Epithelial cell of esophagus (primary cell): ENCODE data around the gene DISC1.

Experiments
- DNase-seq: peaks from one replicate; pipeline ENCODE4 v3.0.0; 2010; ENCODE audit warnings: low read depth
- H3K4me3 ChIP-seq: 2 replicates; pipeline ENCODE4 v1.5.1; 2011; ENCODE audit warnings: mild to moderate bottlenecking, low read length, control low read depth
- CTCF ChIP-seq: IDR thresholded peaks from 2 replicates; pipeline ENCODE4 v1.5.1; 2011; ENCODE audit warnings: low read depth, mild to moderate bottlenecking, low read length, control low read depth, inconsistent platforms; ENCODE audit not compliant: insufficient read depth; ENCODE audit errors: missing control alignments

DISC1 gene

GRCh38 chr1:231729544-231729943, 103.0 kb downstream of the DISC1 start:
- H3K4me3 ChIP-seq = no peak overlapping the region
- no peak for TF ChIP-seq CTCF
- DNase-seq = no peak

- H3K4me3 ChIP-seq = no peak overlapping the region
- no peak for DNase-seq
- TF ChIP-seq CTCF = no peak
These were observed 104.7 kb downstream of the DISC1 start for GRCh38 chr1:231731268-231731667.

- no peak overlapping the region for H3K4me3 ChIP-seq
- DNase-seq = no peak
- TF ChIP-seq CTCF = no peak
These were observed 106.5 kb downstream of the DISC1 start for GRCh38 chr1:231733063-231733462.

- no peak overlapping the region for H3K4me3 ChIP-seq
- DNase-seq = no peak
- TF ChIP-seq CTCF = no peak
These were observed 107.1 kb downstream of the DISC1 start for GRCh38 chr1:231733672-231734071.

GRCh38 chr1:231734417-231734816, 107.8 kb downstream of the DISC1 start:
- no peak for TF ChIP-seq CTCF
- no peak overlapping the region for H3K4me3 ChIP-seq
- DNase-seq = peak; percentile 15

- DNase-seq = no peak
- H3K4me3 ChIP-seq = no peak overlapping the region
- no peak for TF ChIP-seq CTCF
These were observed 108.8 kb downstream of the DISC1 start for GRCh38 chr1:231735411-231735810.

GRCh38 chr1:231735941-231736340, 109.4 kb downstream of the DISC1 start:
- DNase-seq = no peak
- no peak for TF ChIP-seq CTCF
- H3K4me3 ChIP-seq = no peak overlapping the region
